Panc1 (cell line): ENCODE results near the gene SKIC3. TPM values are rescaled to one million over a fixed set of nuclear protein-coding genes. Genes with fewer than 3 reads are reported as not detected.

ENCODE experiments used
- ATAC-seq: fragments of 200-7000 bp; cut with Tn5 transposase; 2 replicates; pipeline ENCODE4 v1.9.1; 2020; ENCODE audit warnings: mild to moderate bottlenecking, moderate library complexity
- BruUV-seq: library from RNA; stranded (reverse); fragments of 400-500 nt; replicated peaks from 2 replicates; lab custom pipeline; 2021; lab: Mats Ljungman, UMichigan
- CTCF ChIA-PET: fragments of 300-600 bp; sonication (Branson Sonifier 250); formaldehyde crosslinking; loops from one replicate; lab custom pipeline; 2022; ENCODE audit warnings: antibody characterized with exemption; lab: Charles Lee
- POLR2A ChIA-PET: fragments of 300-600 bp; sonication (Branson Sonifier 250); formaldehyde crosslinking; loops from one replicate; lab custom pipeline; 2022; ENCODE audit warnings: antibody characterized with exemption; lab: Charles Lee
- DNase-seq: peaks from one replicate; pipeline ENCODE4 v3.0.0-alpha.2; 2010; ENCODE audit warnings: low read depth, low spot score
- H3K27ac ChIP-seq: 2 replicates; pipeline ENCODE4 v1.5.1; 2011; ENCODE audit warnings: mild to moderate bottlenecking, low read length, inconsistent platforms
- H3K27me3 ChIP-seq: fragments of 200-500 bp; sonication (Bioruptor generic); 2 replicates; pipeline ENCODE4 v1.6.0; 2014; ENCODE audit warnings: low read length, inconsistent platforms; ENCODE audit not compliant: control insufficient read depth, insufficient read depth
- H3K36me3 ChIP-seq: fragments of 200-500 bp; sonication (Bioruptor generic); 2 replicates; pipeline ENCODE4 v1.5.1; 2014; ENCODE audit warnings: inconsistent platforms, mild to moderate bottlenecking, low read length, moderate library complexity; ENCODE audit not compliant: control insufficient read depth, insufficient read depth
- H3K4me1 ChIP-seq: 2 replicates; pipeline ENCODE4 v1.5.1; 2011; ENCODE audit warnings: inconsistent platforms, mild to moderate bottlenecking, low read length, moderate library complexity; ENCODE audit not compliant: control insufficient read depth, insufficient read depth
- H3K4me3 ChIP-seq, 2 experiments: 2 replicates each; pipeline ENCODE4 v1.5.1; 2011 to 2012; ENCODE audit warnings: low read depth in 2 of 2, low read length in 2 of 2, mild to moderate bottlenecking in 2 of 2, inconsistent platforms in 1 of 2, moderate library complexity in 1 of 2
- H3K9me3 ChIP-seq: fragments of 200-500 bp; sonication (Bioruptor generic); 2 replicates; pipeline ENCODE4 v1.5.1; 2014; ENCODE audit warnings: low read depth, mild to moderate bottlenecking, inconsistent platforms, low read length, moderate library complexity; ENCODE audit not compliant: control insufficient read depth, insufficient read depth
- POLR2AphosphoS5 ChIP-seq: IDR thresholded peaks from 2 replicates; pipeline ENCODE4 v1.6.1; 2012; ENCODE audit warnings: mild to moderate bottlenecking, low read depth, low read length, moderate library complexity
- SIN3A ChIP-seq: IDR thresholded peaks from 2 replicates; pipeline ENCODE4 v1.6.1; 2012; ENCODE audit warnings: low read depth, mild to moderate bottlenecking, low read length, moderate library complexity, borderline replicate concordance; ENCODE audit not compliant: insufficient read depth
- TCF7L2 ChIP-seq: IDR thresholded peaks from 2 replicates; pipeline ENCODE4 v1.6.1; 2011; ENCODE audit warnings: mild to moderate bottlenecking, low read depth, low read length, inconsistent platforms
- in situ Hi-C: cut with HindIII; loops from 2 replicates; pipeline ENCODE4 v1.10.0; 2016; ENCODE audit warnings: low sequenced_read_pairs, low pct_unique_long_range_greater_than_20kb
- intact Hi-C: fragments of 100-400 bp; cut with micrococcal nuclease; formaldehyde crosslinking; loops from one replicate; pipeline ENCODE4 v1.10.0; 2022; ENCODE audit not compliant: unreplicated experiment
- total RNA-seq: library from RNA; stranded (reverse); gene quantifications from one replicate; pipeline ENCODE4 v1.2.1, GENCODE V29; 2021; ENCODE audit not compliant: unreplicated experiment
- TF ChIP-seq, protein P1 (sequence below): fragments of 450-650 bp; IDR thresholded peaks from 2 replicates; pipeline ENCODE4 v1.5.1; 2017; ENCODE audit warnings: mild to moderate bottlenecking
- TF ChIP-seq, protein P2 (sequence below), 2 experiments: IDR thresholded peaks; 2 replicates each; pipeline ENCODE4 v1.6.1; 2011 to 2012; ENCODE audit warnings: low read depth in 2 of 2, control low read depth in 1 of 2, low read length in 1 of 2, mild to moderate bottlenecking in 1 of 2, moderate library complexity in 1 of 2; ENCODE audit not compliant: insufficient read depth in 1 of 2

The SKIC3 gene
- total RNA-seq, 1 experiment from 2014 or later = 69.1 TPM

DNA sequence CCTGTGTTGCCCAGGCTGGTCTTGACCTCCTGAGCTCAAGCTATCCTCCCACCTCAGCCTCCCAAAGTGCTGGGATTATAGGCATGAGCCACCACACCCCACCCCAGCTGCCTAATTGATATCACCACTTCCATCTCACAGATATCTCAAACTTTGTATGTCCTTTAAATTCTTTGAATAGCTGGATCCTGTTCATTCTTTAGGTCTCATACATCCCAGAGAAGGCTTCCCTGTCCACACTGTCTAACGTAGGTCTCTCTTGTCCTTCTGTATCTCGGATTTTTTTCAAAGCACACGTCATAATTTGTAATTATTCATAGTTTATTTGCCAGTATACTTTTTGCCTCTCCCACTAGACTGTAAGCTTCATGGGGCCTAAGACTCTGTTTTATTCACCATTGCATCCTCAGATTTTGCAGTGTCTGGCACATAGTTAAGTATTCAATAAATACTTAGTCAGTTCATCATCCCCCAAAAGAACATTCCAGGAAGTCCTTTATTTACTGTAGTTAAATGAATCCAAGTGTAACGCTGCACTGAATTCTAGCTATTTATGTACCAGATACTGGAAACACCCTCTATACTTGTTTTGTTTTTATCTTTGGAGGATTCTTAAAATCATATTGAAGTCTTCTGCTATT, 10.6 kb upstream of the SKIC3 start:
- ATAC-seq (peak; percentile 63), DNase-seq (no peak)
- H3K9me3 ChIP-seq = no peaks in the 10 kb centered on the region
- ChIA-PET CTCF (no interaction called here), POLR2A (no interaction called here)
- peaks cover 5% of the 10 kb centered on the region; the same call in 1 of the 2 replicates for H3K4me1 ChIP-seq
- in situ Hi-C loops = no loop called here
- H3K27ac ChIP-seq = no peak overlapping the region
- H3K36me3 ChIP-seq = peaks cover 11% of the 10 kb centered on the region
- H3K4me3 ChIP-seq = no peak overlapping the region
- no peaks in the 10 kb centered on the region for H3K27me3 ChIP-seq
- no TSS peak for BruUV-seq
- intact Hi-C loops = no loop called here
- TF ChIP-seq, protein P1, sequence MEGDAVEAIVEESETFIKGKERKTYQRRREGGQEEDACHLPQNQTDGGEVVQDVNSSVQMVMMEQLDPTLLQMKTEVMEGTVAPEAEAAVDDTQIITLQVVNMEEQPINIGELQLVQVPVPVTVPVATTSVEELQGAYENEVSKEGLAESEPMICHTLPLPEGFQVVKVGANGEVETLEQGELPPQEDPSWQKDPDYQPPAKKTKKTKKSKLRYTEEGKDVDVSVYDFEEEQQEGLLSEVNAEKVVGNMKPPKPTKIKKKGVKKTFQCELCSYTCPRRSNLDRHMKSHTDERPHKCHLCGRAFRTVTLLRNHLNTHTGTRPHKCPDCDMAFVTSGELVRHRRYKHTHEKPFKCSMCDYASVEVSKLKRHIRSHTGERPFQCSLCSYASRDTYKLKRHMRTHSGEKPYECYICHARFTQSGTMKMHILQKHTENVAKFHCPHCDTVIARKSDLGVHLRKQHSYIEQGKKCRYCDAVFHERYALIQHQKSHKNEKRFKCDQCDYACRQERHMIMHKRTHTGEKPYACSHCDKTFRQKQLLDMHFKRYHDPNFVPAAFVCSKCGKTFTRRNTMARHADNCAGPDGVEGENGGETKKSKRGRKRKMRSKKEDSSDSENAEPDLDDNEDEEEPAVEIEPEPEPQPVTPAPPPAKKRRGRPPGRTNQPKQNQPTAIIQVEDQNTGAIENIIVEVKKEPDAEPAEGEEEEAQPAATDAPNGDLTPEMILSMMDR = no peak
- no peak for TF ChIP-seq SIN3A
- TF ChIP-seq, protein P2, sequence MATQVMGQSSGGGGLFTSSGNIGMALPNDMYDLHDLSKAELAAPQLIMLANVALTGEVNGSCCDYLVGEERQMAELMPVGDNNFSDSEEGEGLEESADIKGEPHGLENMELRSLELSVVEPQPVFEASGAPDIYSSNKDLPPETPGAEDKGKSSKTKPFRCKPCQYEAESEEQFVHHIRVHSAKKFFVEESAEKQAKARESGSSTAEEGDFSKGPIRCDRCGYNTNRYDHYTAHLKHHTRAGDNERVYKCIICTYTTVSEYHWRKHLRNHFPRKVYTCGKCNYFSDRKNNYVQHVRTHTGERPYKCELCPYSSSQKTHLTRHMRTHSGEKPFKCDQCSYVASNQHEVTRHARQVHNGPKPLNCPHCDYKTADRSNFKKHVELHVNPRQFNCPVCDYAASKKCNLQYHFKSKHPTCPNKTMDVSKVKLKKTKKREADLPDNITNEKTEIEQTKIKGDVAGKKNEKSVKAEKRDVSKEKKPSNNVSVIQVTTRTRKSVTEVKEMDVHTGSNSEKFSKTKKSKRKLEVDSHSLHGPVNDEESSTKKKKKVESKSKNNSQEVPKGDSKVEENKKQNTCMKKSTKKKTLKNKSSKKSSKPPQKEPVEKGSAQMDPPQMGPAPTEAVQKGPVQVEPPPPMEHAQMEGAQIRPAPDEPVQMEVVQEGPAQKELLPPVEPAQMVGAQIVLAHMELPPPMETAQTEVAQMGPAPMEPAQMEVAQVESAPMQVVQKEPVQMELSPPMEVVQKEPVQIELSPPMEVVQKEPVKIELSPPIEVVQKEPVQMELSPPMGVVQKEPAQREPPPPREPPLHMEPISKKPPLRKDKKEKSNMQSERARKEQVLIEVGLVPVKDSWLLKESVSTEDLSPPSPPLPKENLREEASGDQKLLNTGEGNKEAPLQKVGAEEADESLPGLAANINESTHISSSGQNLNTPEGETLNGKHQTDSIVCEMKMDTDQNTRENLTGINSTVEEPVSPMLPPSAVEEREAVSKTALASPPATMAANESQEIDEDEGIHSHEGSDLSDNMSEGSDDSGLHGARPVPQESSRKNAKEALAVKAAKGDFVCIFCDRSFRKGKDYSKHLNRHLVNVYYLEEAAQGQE (IDR thresholded peaks at IDR 0.05; ENCODE audit: insufficient read depth in 1 of 2, low read depth in 2 of 2, low read length in 1 of 2) = no peak
- TF ChIP-seq TCF7L2 = no peak
- no peak for TF ChIP-seq POLR2AphosphoS5

GRCh38 chr5:95564450-95564849, 9.7 kb upstream of the SKIC3 start:
- peaks cover 5% of the 10 kb centered on the region; the same call in 1 of the 2 replicates for H3K4me1 ChIP-seq
- in situ Hi-C loops (no loop called here), intact Hi-C loops (no loop called here)
- TF ChIP-seq SIN3A (no peak), POLR2AphosphoS5 (no peak), TCF7L2 (no peak)
- TF ChIP-seq, protein P2 (IDR thresholded peaks at IDR 0.05; ENCODE audit: insufficient read depth in 1 of 2, low read depth in 2 of 2, low read length in 1 of 2) = no peak
- ChIA-PET POLR2A (no interaction called here), CTCF (no interaction called here)
- ATAC-seq (no peak), DNase-seq (no peak)
- peaks cover 11% of the 10 kb centered on the region for H3K36me3 ChIP-seq
- H3K27ac ChIP-seq = no peak overlapping the region
- H3K4me3 ChIP-seq = no peak overlapping the region
- H3K27me3 ChIP-seq = no peaks in the 10 kb centered on the region
- no TSS peak for BruUV-seq
- H3K9me3 ChIP-seq = no peaks in the 10 kb centered on the region
